Loucy (cell line): ENCODE results near the gene CISTR.

Experiments
- CTCF ChIP-seq: fragments of 200-600 bp; sonication (generic); conservative IDR thresholded peaks from 2 replicates; pipeline ENCODE4 v1.5.1; 2014; ENCODE audit warnings: mild to moderate bottlenecking, antibody characterized with exemption, low read length
- EZH2phosphoT487 ChIP-seq: fragments of 200-600 bp; IDR thresholded peaks from 2 replicates; pipeline ENCODE4 v1.6.1; 2018; ENCODE audit warnings: antibody characterized with exemption, mild to moderate bottlenecking, moderate library complexity, borderline replicate concordance

GRCh38 chr12:53757101-53757770 lies 5.5 kb upstream of the CISTR start:
- TF ChIP-seq EZH2phosphoT487 (no peak), CTCF (peak; percentile 82)
